Keratinocyte (primary cell): ENCODE measurements around the gene UBAC2. TPM values are rescaled to one million over a fixed set of nuclear protein-coding genes. Genes with fewer than 3 reads are reported as not detected.

ENCODE experiments used
- DNase-seq: peaks from one replicate; pipeline ENCODE4 v3.0.0-alpha.2; 2011; ENCODE audit warnings: low read depth, missing footprints, low spot score
- FAIRE-seq: peaks from 2 replicates; lab custom pipeline; 2011; peaks lifted over from hg19 to GRCh38; lab: Jason Lieb, UNC
- H2AFZ ChIP-seq: 2 replicates; pipeline ENCODE4 v1.6.0; 2012; ENCODE audit warnings: low read length, control low read depth, inconsistent platforms; ENCODE audit not compliant: control insufficient read depth
- H3K27ac ChIP-seq: 2 replicates; pipeline ENCODE4 v1.5.1; 2011; ENCODE audit warnings: low read length; ENCODE audit not compliant: control insufficient read depth, insufficient read depth
- H3K27me3 ChIP-seq: 3 replicates; pipeline ENCODE4 v1.6.0; 2011; ENCODE audit warnings: low read length; ENCODE audit not compliant: control insufficient read depth, insufficient read depth; ENCODE audit errors: extremely low read depth
- H3K36me3 ChIP-seq, 2 experiments: 2 replicates in 1 of 2; 3 replicates in 1 of 2; pipeline ENCODE4 v1.5.1; 2011; ENCODE audit warnings: low read length in 2 of 2, mild to moderate bottlenecking in 1 of 2; ENCODE audit not compliant: control insufficient read depth in 2 of 2, insufficient read depth in 2 of 2; ENCODE audit errors: extremely low read depth in 1 of 2
- H3K4me1 ChIP-seq: 3 replicates; pipeline ENCODE4 v1.5.1; 2011; ENCODE audit warnings: low read length; ENCODE audit not compliant: control insufficient read depth, insufficient read depth; ENCODE audit errors: extremely low read depth
- H3K4me2 ChIP-seq: 3 replicates; pipeline ENCODE4 v1.6.0; 2011; ENCODE audit warnings: low read depth, low read length; ENCODE audit not compliant: control insufficient read depth, insufficient read depth; ENCODE audit errors: extremely low read depth
- H3K4me3 ChIP-seq, 3 experiments: fragments of 200-600 bp in 1 of 3; sonication (generic) in 1 of 3; 2 replicates in 2 of 3; 3 replicates in 1 of 3; pipeline ENCODE4 v1.5.1; 2011 to 2016; ENCODE audit warnings: low read length in 3 of 3, mild to moderate bottlenecking in 3 of 3, control low read depth in 2 of 3, inconsistent platforms in 1 of 3, low read depth in 1 of 3, mixed read lengths in 1 of 3, mixed run types in 1 of 3, moderate library complexity in 1 of 3; ENCODE audit not compliant: control insufficient read depth in 2 of 3, insufficient read depth in 2 of 3; ENCODE audit errors: extremely low read depth in 1 of 3
- H3K79me2 ChIP-seq: 2 replicates; pipeline ENCODE4 v1.6.0; 2012; ENCODE audit warnings: low read length; ENCODE audit not compliant: control insufficient read depth, insufficient read depth
- H3K9ac ChIP-seq: 3 replicates; pipeline ENCODE4 v1.6.0; 2011; ENCODE audit warnings: low read length; ENCODE audit not compliant: control insufficient read depth, insufficient read depth; ENCODE audit errors: extremely low read depth
- H3K9me1 ChIP-seq: 3 replicates; pipeline ENCODE4 v1.6.0; 2011; ENCODE audit warnings: low read length; ENCODE audit not compliant: control insufficient read depth, insufficient read depth; ENCODE audit errors: extremely low read depth
- H3K9me3 ChIP-seq: 2 replicates; pipeline ENCODE4 v1.5.1; 2012; ENCODE audit warnings: low read depth, low read length; ENCODE audit not compliant: control insufficient read depth
- H4K20me1 ChIP-seq: 3 replicates; pipeline ENCODE4 v1.6.0; 2011; ENCODE audit warnings: low read length; ENCODE audit not compliant: control insufficient read depth, insufficient read depth; ENCODE audit errors: extremely low read depth
- EZH2 ChIP-seq: IDR thresholded peaks from one replicate; pipeline ENCODE4 v1.6.1; 2012; ENCODE audit warnings: inconsistent platforms, mild to moderate bottlenecking, low read length, moderate library complexity
- dilution Hi-C: fragments of 300-500 bp; cut with MboI; formaldehyde crosslinking; loops from one replicate; pipeline ENCODE4 v1.7.0; 2020; ENCODE audit warnings: low sequenced_read_pairs; ENCODE audit not compliant: extremely low pct_ligation_motif_present
- polyA plus RNA-seq, 5 experiments: library from polyadenylated mRNA; depleted of rRNA in 3 of 5; stranded (reverse) in 3 of 5; stranded (forward) in 1 of 5; unstranded in 1 of 5; fragments of >200 nt; gene quantifications; 1 replicate in 1 of 5; 2 replicates in 3 of 5; 3 replicates in 1 of 5; pipeline versions ENCODE4 v1.2.1 to v1.2.3, GENCODE V29; 2011 to 2012; ENCODE audit warnings: missing spikeins in 2 of 5, low read depth in 1 of 5, low replicate concordance in 1 of 5
- TF ChIP-seq, protein P1 (sequence below), 3 experiments: IDR thresholded peaks in 1 of 3; conservative IDR thresholded peaks in 1 of 3; optimal IDR thresholded peaks in 1 of 3; 2 replicates in 2 of 3; 3 replicates in 1 of 3; pipeline versions ENCODE3 to v1.5.1; 2011; ENCODE audit warnings: low read length in 3 of 3, mild to moderate bottlenecking in 3 of 3, moderate library complexity in 2 of 3, control low read depth in 1 of 3, inconsistent platforms in 1 of 3; ENCODE audit not compliant: insufficient read depth in 2 of 3; ENCODE audit errors: extremely low read depth in 1 of 3

The UBAC2 gene
- polyA plus RNA-seq, 1 donor (not counting 4 experiments of a cell fraction or from before 2014, with no cell fraction given): 104 TPM

DNA sequence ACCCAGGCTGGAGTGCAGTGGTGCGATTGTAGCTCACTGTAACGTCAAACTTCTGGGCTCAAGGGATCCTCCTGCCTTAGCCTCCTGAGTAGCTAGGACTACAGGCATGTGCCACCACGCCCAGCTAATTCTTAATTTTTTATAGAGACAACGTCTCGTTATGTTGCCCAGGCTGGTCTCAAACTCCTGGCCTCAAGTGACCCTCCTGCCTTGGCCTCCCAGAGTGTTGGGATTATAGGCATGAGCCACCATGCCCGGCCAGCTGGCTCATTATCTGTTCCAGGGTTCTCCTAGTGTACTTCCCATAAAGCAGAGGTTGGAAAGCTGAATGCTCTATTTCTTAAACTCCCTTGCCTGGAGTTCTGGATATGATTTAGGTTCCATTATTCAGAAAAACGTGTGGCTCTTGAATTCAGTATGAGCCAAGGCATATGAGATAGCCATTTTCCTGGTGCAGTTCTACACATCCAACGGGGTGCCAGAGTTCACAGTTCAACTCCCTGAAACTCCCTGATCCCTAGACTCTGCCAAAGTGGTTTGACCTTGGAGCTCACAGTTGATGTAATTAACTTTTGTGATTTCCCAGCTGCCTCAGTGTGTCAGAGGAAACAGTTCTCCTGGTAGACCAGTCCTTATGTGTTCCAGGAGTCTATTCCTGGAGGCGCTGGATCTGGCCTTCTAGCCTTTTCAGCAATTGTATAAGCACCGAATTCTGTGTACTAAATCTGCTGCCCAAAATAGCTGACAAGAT, 85.0 kb downstream of the UBAC2 start:
- no peak overlapping the region for H2AFZ ChIP-seq
- H3K27me3 ChIP-seq: no peaks in the 10 kb centered on the region
- H3K4me1 ChIP-seq: peaks cover 13% of the 10 kb centered on the region
- H3K9me3 ChIP-seq: no peaks in the 10 kb centered on the region
- H3K9ac ChIP-seq: no peak overlapping the region
- DNase-seq: no peak
- TF ChIP-seq EZH2: no peak
- TF ChIP-seq, protein P1, sequence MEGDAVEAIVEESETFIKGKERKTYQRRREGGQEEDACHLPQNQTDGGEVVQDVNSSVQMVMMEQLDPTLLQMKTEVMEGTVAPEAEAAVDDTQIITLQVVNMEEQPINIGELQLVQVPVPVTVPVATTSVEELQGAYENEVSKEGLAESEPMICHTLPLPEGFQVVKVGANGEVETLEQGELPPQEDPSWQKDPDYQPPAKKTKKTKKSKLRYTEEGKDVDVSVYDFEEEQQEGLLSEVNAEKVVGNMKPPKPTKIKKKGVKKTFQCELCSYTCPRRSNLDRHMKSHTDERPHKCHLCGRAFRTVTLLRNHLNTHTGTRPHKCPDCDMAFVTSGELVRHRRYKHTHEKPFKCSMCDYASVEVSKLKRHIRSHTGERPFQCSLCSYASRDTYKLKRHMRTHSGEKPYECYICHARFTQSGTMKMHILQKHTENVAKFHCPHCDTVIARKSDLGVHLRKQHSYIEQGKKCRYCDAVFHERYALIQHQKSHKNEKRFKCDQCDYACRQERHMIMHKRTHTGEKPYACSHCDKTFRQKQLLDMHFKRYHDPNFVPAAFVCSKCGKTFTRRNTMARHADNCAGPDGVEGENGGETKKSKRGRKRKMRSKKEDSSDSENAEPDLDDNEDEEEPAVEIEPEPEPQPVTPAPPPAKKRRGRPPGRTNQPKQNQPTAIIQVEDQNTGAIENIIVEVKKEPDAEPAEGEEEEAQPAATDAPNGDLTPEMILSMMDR (optimal IDR thresholded peaks at IDR 0.05 in 1 of 3, IDR thresholded peaks at IDR 0.05 in 1 of 3, conservative IDR thresholded peaks at IDR 0.05 in 1 of 3; ENCODE audit: extremely low read depth in 1 of 3, insufficient read depth in 2 of 3, low read length in 3 of 3): no peak
- H3K27ac ChIP-seq: no peak overlapping the region
- no peak for FAIRE-seq
- H3K79me2 ChIP-seq: no peaks in the 10 kb centered on the region
- H3K4me3 ChIP-seq: no peak overlapping the region
- dilution Hi-C loops: no loop called here
- H3K9me1 ChIP-seq: no peaks in the 10 kb centered on the region
- peaks cover 3% of the 10 kb centered on the region for H4K20me1 ChIP-seq
- H3K36me3 ChIP-seq: peaks cover 0 to 5% of the 10 kb centered on the region in 2 experiments
- no peak overlapping the region for H3K4me2 ChIP-seq

DNA sequence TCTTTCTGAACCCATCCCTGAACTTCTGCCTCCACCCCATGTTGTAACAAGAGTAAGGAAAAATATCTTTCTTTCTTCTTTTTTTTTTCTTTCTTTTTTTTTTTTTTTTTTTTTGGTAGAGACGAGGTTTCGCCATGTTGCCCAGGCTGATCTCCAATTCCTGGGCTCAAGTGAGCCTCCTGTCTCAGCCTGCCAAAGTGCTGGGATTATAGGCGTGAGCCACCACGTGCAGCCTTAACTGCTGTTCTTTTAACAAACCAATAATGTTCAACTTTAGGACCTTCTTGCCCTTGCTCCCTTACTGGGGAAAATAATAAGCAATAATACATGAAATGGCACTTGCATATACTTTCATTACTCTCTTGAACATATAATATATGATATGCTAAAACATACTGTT, 86.9 kb downstream of the UBAC2 start:
- H3K9ac ChIP-seq: no peak overlapping the region
- no peak overlapping the region for H3K4me3 ChIP-seq
- peaks cover 3% of the 10 kb centered on the region for H4K20me1 ChIP-seq
- no peaks in the 10 kb centered on the region for H3K9me3 ChIP-seq
- dilution Hi-C loops: no loop called here
- FAIRE-seq (no peak), DNase-seq (no peak)
- no peaks in the 10 kb centered on the region for H3K79me2 ChIP-seq
- no peak for TF ChIP-seq EZH2
- TF ChIP-seq, protein P1 (optimal IDR thresholded peaks at IDR 0.05 in 1 of 3, IDR thresholded peaks at IDR 0.05 in 1 of 3, conservative IDR thresholded peaks at IDR 0.05 in 1 of 3; ENCODE audit: extremely low read depth in 1 of 3, insufficient read depth in 2 of 3, low read length in 3 of 3): no peak
- peaks cover 0 to 2% of the 10 kb centered on the region in 2 experiments for H3K36me3 ChIP-seq
- H3K27me3 ChIP-seq: no peaks in the 10 kb centered on the region
- H3K4me2 ChIP-seq: no peak overlapping the region
- H2AFZ ChIP-seq: no peak overlapping the region
- H3K4me1 ChIP-seq: peaks cover 13% of the 10 kb centered on the region
- no peaks in the 10 kb centered on the region for H3K9me1 ChIP-seq
- H3K27ac ChIP-seq: no peak overlapping the region
